Body of pancreas (tissue), 4 donors: ENCODE data around the gene RBSN. TPM values are rescaled to one million over a fixed set of nuclear protein-coding genes. Genes with fewer than 3 reads are reported as not detected.

Experiments used
- ATAC-seq: fragments of 150-250 bp; one replicate; pipeline ENCODE4 v1.9.1; 2016
- DNase-seq, 4 donors: peaks; one replicate each; pipeline ENCODE4 v3.0.0-alpha.2; 2019
- H3K27ac ChIP-seq, 4 donors: fragments of 200-600 bp; sonication (generic); 1 replicate in 3 of 4; 2 replicates in 1 of 4; pipeline versions ENCODE4 v1.5.1 to v1.6.1; 2016 to 2019; ENCODE audit warnings: mild to moderate bottlenecking in 1 of 4, mixed read lengths in 1 of 4, moderate library complexity in 1 of 4
- H3K27me3 ChIP-seq, 2 donors: fragments of 200-600 bp; sonication (generic); one replicate each; pipeline ENCODE4 v1.6.0; 2016; ENCODE audit warnings: mild to moderate bottlenecking in 1 of 2
- H3K36me3 ChIP-seq, 2 donors: fragments of 200-600 bp; sonication (generic); replicated peaks in 1 of 2; 2 replicates each; pipeline ENCODE4 v1.5.1; 2016; ENCODE audit warnings: low read depth in 2 of 2; ENCODE audit not compliant: insufficient read depth in 1 of 2
- H3K4me1 ChIP-seq: fragments of 200-600 bp; sonication (generic); one replicate; pipeline ENCODE4 v1.6.0; 2016
- H3K4me3 ChIP-seq, 2 donors: fragments of 200-600 bp; sonication (generic); 1 replicate in 1 of 2; 2 replicates in 1 of 2; pipeline ENCODE4 v1.5.1; 2016 to 2019
- H3K9me3 ChIP-seq, 3 donors: fragments of 200-600 bp; sonication (generic); 1 replicate in 2 of 3; 2 replicates in 1 of 3; pipeline ENCODE4 v1.5.1; 2016
- CTCF ChIP-seq, 7 experiments: fragments of 450-650 bp in 4 of 7; fragments of 200-600 bp in 3 of 7; sonication (generic) in 3 of 7; IDR thresholded peaks; one replicate each; pipeline ENCODE4 v1.5.1; 2016 to 2019; ENCODE audit warnings: antibody characterized with exemption in 7 of 7
- POLR2A ChIP-seq, 3 donors: fragments of 450-650 bp; IDR thresholded peaks; one replicate each; pipeline ENCODE4 v1.6.1; 2016; ENCODE audit warnings: antibody characterized with exemption in 3 of 3, mild to moderate bottlenecking in 2 of 3
- WGBS, 2 donors: methylation state at CpG; one replicate each; pipeline ENCODE4 v1.1.5; 2017; 5-methylcytosine and 5-hydroxymethylcytosine counted together
- intact Hi-C: fragments of 100-400 bp; cut with DNase I; formaldehyde crosslinking; loops from one replicate; pipeline ENCODE4 v1.15.1; 2023
- total RNA-seq, 2 donors: library from RNA; depleted of rRNA; stranded (reverse); fragments of >200 nt; gene quantifications; one replicate each; pipeline ENCODE4 v1.1.0, GENCODE V29; 2016

Gene RBSN
- total RNA-seq, 2 donors from 2014 or later: 9.1 to 9.2 TPM

DNA sequence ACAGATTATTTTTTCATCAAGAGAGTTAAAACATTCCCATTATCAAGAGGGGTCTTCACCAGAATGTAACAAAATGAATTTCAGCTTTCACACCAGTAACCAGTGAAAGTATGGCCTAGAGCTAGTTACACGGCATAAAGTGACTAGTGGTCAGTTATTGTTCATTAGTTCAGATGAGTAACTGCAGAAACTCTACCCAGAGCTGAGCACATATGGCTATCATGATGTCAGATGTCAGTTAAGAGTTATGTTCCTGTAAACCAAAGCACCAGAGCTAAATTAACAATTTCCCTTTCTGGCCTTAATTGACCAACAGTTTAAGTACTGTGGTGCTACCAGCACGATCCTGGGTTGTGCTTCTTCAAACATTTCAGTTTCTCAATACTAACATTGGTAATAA is 27.2 kb downstream of the RBSN start:
- H3K36me3 ChIP-seq: peaks cover 0 to 25% of the 10 kb centered on the region in 2 donors
- 92 to 95% methylated on average over 2 of the region's 2 CpGs for WGBS, 2 donors
- no peaks in the 10 kb centered on the region for H3K27me3 ChIP-seq
- TF ChIP-seq POLR2A (IDR thresholded peaks at IDR 0.05) (no peak), CTCF (IDR thresholded peaks at IDR 0.05) (no peak)
- H3K9me3 ChIP-seq: no peaks in the 10 kb centered on the region
- no peaks in the 10 kb centered on the region for H3K4me1 ChIP-seq
- ATAC-seq (no peak), DNase-seq (no peak)
- intact Hi-C loops: no loop called here
- H3K4me3 ChIP-seq: no peak overlapping the region
- H3K27ac ChIP-seq: no peak overlapping the region

GRCh38 chr3:15069441-15069840 is 29.5 kb downstream of the RBSN start:
- H3K9me3 ChIP-seq: no peaks in the 10 kb centered on the region
- H3K4me3 ChIP-seq: no peak overlapping the region
- intact Hi-C loops: no loop called here
- peaks cover 0 to 11% of the 10 kb centered on the region in 2 donors for H3K36me3 ChIP-seq
- peaks cover 4% of the 10 kb centered on the region for H3K4me1 ChIP-seq
- 83 to 94% methylated on average over 1 of the region's 1 CpG for WGBS, 2 donors
- DNase-seq (no peak), ATAC-seq (no peak)
- TF ChIP-seq CTCF (IDR thresholded peaks at IDR 0.05): no peak
- no peak for TF ChIP-seq POLR2A (IDR thresholded peaks at IDR 0.05)
- H3K27me3 ChIP-seq: no peaks in the 10 kb centered on the region
- H3K27ac ChIP-seq: no peak overlapping the region

DNA sequence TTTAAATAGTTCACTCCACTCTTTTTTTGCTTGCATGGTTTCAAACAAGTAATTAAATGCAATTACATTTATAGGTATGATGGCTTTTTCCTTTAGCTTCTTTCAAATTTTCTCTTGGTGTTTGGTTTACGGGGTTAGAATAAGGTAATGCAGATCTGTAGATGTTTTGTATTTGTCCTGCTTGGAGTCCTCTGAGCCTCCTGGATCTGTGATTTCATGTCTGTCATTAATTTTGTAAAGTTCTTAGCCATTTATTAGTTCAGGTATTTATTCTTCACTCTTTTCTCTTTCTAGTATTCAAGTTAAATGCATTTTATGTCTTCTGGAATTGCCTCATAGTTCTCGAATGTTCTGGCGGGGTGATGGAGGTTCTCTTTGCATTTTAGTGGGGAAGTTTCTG is 32.5 kb downstream of the RBSN start:
- 91% methylated on average over 3 of the region's 3 CpGs for WGBS, 2 donors
- Histone ChIP-seq H3K9me3 (no peaks in the 10 kb centered on the region), H3K27me3 (no peaks in the 10 kb centered on the region), H3K4me1 (peaks cover 19% of the 10 kb centered on the region), H3K27ac (no peak overlapping the region), H3K36me3 (no peaks in the 10 kb centered on the region), H3K4me3 (no peak overlapping the region)
- no peak for DNase-seq
- ATAC-seq: no peak
- intact Hi-C loops: no loop called here
- TF ChIP-seq CTCF (IDR thresholded peaks at IDR 0.05) (no peak), POLR2A (IDR thresholded peaks at IDR 0.05) (no peak)

- Histone ChIP-seq H3K27ac (peak overlapping the region in 2 of 4 donors; percentile 80 to 88), H3K36me3 (no peaks in the 10 kb centered on the region), H3K27me3 (no peaks in the 10 kb centered on the region), H3K4me3 (peak overlapping the region in 1 of 2 donors; percentile 71), H3K4me1 (peaks cover 19% of the 10 kb centered on the region), H3K9me3 (no peaks in the 10 kb centered on the region)
- intact Hi-C loops: no loop called here
- 44% methylated on average over 16 of the region's 16 CpGs for WGBS, 2 donors
- no peak for ATAC-seq
- no peak for DNase-seq
- no peak for TF ChIP-seq CTCF (IDR thresholded peaks at IDR 0.05)
- no peak for TF ChIP-seq POLR2A (IDR thresholded peaks at IDR 0.05)
Measured at GRCh38 chr3:15065550-15066007, 33.4 kb downstream of the RBSN start.

GRCh38 chr3:15064835-15065549 is 34.0 kb downstream of the RBSN start, which contains the start of gene MRPS25:
Gene MRPS25 (minus strand): TSS chr3:15065315. CDS start chr3:15065194, 121 bp downstream.
- 0 to 1% methylated on average over 18 to 67 of the region's 69 CpGs for WGBS, 2 donors
- Histone ChIP-seq H3K4me3 (peak within 1 kb of the TSS; percentile 48 to 71), H3K27ac (peak within 1 kb of the TSS; percentile 58 to 88 (median 70)), H3K27me3 (no peaks in the 10 kb centered on the region), H3K4me1 (peaks cover 19% of the 10 kb centered on the region), H3K36me3 (no peaks in the 10 kb centered on the region), H3K9me3 (no peaks in the 10 kb centered on the region)
- peak; percentile 74 to 91 (median 90) for TF ChIP-seq POLR2A (IDR thresholded peaks at IDR 0.05)
- peak in 1 of 7 experiments; percentile 4 for TF ChIP-seq CTCF (IDR thresholded peaks at IDR 0.05)
- peak; percentile 98 for ATAC-seq
- intact Hi-C loops: no loop called here
- peak; percentile 90 to 92 (median 91) for DNase-seq
